Neutrophil (primary cell): ENCODE data around the gene ACBD5.

ENCODE experiments used
- H3K27ac ChIP-seq: fragments of 200-600 bp; sonication (generic); 2 replicates; pipeline ENCODE4 v1.5.1; 2016; ENCODE audit warnings: mild to moderate bottlenecking, moderate library complexity
- H3K27me3 ChIP-seq: fragments of 200-600 bp; sonication (generic); 2 replicates; pipeline ENCODE4 v1.6.0; 2016; ENCODE audit warnings: mild to moderate bottlenecking
- H3K36me3 ChIP-seq: fragments of 200-600 bp; sonication (generic); 2 replicates; pipeline ENCODE4 v1.5.1; 2017
- H3K4me1 ChIP-seq, 2 experiments: fragments of 200-600 bp in 1 of 2; sonication (generic) in 1 of 2; 1 replicate in 1 of 2; 2 replicates in 1 of 2; pipeline versions ENCODE4 v1.5.1 to v1.6.1; 2013 to 2016; ENCODE audit warnings: low read depth in 1 of 2, low read length in 1 of 2, mild to moderate bottlenecking in 1 of 2, moderate library complexity in 1 of 2; ENCODE audit not compliant: control insufficient read depth in 1 of 2, insufficient read depth in 1 of 2
- H3K4me3 ChIP-seq, 2 experiments: fragments of 200-600 bp in 1 of 2; sonication (generic) in 1 of 2; 1 replicate in 1 of 2; 2 replicates in 1 of 2; pipeline ENCODE4 v1.5.1; 2013 to 2016; ENCODE audit warnings: low read depth in 1 of 2, low read length in 1 of 2, mild to moderate bottlenecking in 1 of 2, moderate library complexity in 1 of 2
- H3K9me3 ChIP-seq: fragments of 200-600 bp; sonication (generic); 2 replicates; pipeline ENCODE4 v1.5.1; 2016
- TF ChIP-seq, protein P1 (sequence below): fragments of 200-600 bp; sonication (generic); IDR thresholded peaks from 2 replicates; pipeline ENCODE4 v1.5.1; 2016; ENCODE audit warnings: antibody characterized with exemption

Gene ACBD5

DNA sequence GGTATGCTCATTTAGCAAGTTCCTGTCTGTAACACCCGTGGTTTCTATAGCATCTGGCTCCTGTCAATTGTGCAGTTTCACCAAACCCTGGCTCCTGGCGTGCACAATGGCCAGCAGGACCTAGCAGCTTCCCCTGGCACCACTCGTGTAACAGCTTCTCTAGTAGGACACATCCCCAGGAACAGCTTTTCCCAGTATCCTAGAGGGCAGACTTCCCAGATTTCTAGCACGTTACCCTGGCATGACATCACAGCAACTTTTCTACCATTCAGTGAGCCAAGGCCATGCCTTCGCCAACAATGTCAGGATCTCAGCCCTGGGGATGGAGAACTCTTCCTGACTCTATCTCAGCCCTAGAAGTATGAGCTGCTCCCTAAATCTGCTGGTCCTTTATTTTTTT lies 92.9 kb downstream of the ACBD5 start:
- Histone ChIP-seq H3K4me1 (peaks cover 16 to 17% of the 10 kb centered on the region in 2 experiments), H3K27ac (peak overlapping the region; percentile 51), H3K36me3 (peaks cover 56% of the 10 kb centered on the region), H3K9me3 (no peaks in the 10 kb centered on the region), H3K4me3 (no peak overlapping the region), H3K27me3 (no peaks in the 10 kb centered on the region)
- TF ChIP-seq, protein P1, sequence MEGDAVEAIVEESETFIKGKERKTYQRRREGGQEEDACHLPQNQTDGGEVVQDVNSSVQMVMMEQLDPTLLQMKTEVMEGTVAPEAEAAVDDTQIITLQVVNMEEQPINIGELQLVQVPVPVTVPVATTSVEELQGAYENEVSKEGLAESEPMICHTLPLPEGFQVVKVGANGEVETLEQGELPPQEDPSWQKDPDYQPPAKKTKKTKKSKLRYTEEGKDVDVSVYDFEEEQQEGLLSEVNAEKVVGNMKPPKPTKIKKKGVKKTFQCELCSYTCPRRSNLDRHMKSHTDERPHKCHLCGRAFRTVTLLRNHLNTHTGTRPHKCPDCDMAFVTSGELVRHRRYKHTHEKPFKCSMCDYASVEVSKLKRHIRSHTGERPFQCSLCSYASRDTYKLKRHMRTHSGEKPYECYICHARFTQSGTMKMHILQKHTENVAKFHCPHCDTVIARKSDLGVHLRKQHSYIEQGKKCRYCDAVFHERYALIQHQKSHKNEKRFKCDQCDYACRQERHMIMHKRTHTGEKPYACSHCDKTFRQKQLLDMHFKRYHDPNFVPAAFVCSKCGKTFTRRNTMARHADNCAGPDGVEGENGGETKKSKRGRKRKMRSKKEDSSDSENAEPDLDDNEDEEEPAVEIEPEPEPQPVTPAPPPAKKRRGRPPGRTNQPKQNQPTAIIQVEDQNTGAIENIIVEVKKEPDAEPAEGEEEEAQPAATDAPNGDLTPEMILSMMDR: no peak

DNA sequence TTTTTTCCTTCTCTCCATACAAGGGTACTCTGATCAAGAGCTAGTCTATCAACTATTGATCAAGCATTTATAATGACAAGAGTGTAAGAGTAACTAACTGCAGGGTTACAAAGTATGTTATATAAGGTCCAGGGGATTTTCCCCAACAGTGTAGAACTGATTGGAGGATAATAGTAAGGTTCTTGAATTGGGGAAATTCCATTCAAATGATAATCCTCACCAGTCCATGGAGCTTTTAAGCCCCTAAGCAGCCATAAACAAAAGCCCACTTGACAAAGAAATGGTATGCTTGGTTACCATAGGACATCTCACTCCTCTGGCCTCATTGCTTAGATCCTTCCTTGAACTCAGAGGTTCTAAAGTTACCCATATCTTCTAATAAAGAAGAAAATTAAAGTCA lies 94.7 kb downstream of the ACBD5 start:
- TF ChIP-seq, protein P1: no peak
- H3K27ac ChIP-seq: no peak overlapping the region
- H3K27me3 ChIP-seq: no peaks in the 10 kb centered on the region
- H3K4me1 ChIP-seq: peaks cover 8 to 9% of the 10 kb centered on the region in 2 experiments
- no peak overlapping the region for H3K4me3 ChIP-seq
- H3K36me3 ChIP-seq: peaks cover 73% of the 10 kb centered on the region
- no peaks in the 10 kb centered on the region for H3K9me3 ChIP-seq
